Keratinocyte (primary cell): ENCODE measurements around the gene IFNG-AS1. TPM values are rescaled to one million over a fixed set of nuclear protein-coding genes. Genes with fewer than 3 reads are reported as not detected.

Experiments used
- DNase-seq: peaks from one replicate; pipeline ENCODE4 v3.0.0-alpha.2; 2011; ENCODE audit warnings: low read depth, missing footprints, low spot score
- FAIRE-seq: peaks from 2 replicates; lab custom pipeline; 2011; peaks lifted over from hg19 to GRCh38; lab: Jason Lieb, UNC
- H2AFZ ChIP-seq: 2 replicates; pipeline ENCODE4 v1.6.0; 2012; ENCODE audit warnings: low read length, control low read depth, inconsistent platforms; ENCODE audit not compliant: control insufficient read depth
- H3K27ac ChIP-seq: 2 replicates; pipeline ENCODE4 v1.5.1; 2011; ENCODE audit warnings: low read length; ENCODE audit not compliant: control insufficient read depth, insufficient read depth
- H3K27me3 ChIP-seq: 3 replicates; pipeline ENCODE4 v1.6.0; 2011; ENCODE audit warnings: low read length; ENCODE audit not compliant: control insufficient read depth, insufficient read depth; ENCODE audit errors: extremely low read depth
- H3K36me3 ChIP-seq, 2 experiments: 2 replicates in 1 of 2; 3 replicates in 1 of 2; pipeline ENCODE4 v1.5.1; 2011; ENCODE audit warnings: low read length in 2 of 2, mild to moderate bottlenecking in 1 of 2; ENCODE audit not compliant: control insufficient read depth in 2 of 2, insufficient read depth in 2 of 2; ENCODE audit errors: extremely low read depth in 1 of 2
- H3K4me1 ChIP-seq: 3 replicates; pipeline ENCODE4 v1.5.1; 2011; ENCODE audit warnings: low read length; ENCODE audit not compliant: control insufficient read depth, insufficient read depth; ENCODE audit errors: extremely low read depth
- H3K4me2 ChIP-seq: 3 replicates; pipeline ENCODE4 v1.6.0; 2011; ENCODE audit warnings: low read depth, low read length; ENCODE audit not compliant: control insufficient read depth, insufficient read depth; ENCODE audit errors: extremely low read depth
- H3K4me3 ChIP-seq, 3 experiments: fragments of 200-600 bp in 1 of 3; sonication (generic) in 1 of 3; 2 replicates in 2 of 3; 3 replicates in 1 of 3; pipeline ENCODE4 v1.5.1; 2011 to 2016; ENCODE audit warnings: low read length in 3 of 3, mild to moderate bottlenecking in 3 of 3, control low read depth in 2 of 3, inconsistent platforms in 1 of 3, low read depth in 1 of 3, mixed read lengths in 1 of 3, mixed run types in 1 of 3, moderate library complexity in 1 of 3; ENCODE audit not compliant: control insufficient read depth in 2 of 3, insufficient read depth in 2 of 3; ENCODE audit errors: extremely low read depth in 1 of 3
- H3K79me2 ChIP-seq: 2 replicates; pipeline ENCODE4 v1.6.0; 2012; ENCODE audit warnings: low read length; ENCODE audit not compliant: control insufficient read depth, insufficient read depth
- H3K9ac ChIP-seq: 3 replicates; pipeline ENCODE4 v1.6.0; 2011; ENCODE audit warnings: low read length; ENCODE audit not compliant: control insufficient read depth, insufficient read depth; ENCODE audit errors: extremely low read depth
- H3K9me1 ChIP-seq: 3 replicates; pipeline ENCODE4 v1.6.0; 2011; ENCODE audit warnings: low read length; ENCODE audit not compliant: control insufficient read depth, insufficient read depth; ENCODE audit errors: extremely low read depth
- H3K9me3 ChIP-seq: 2 replicates; pipeline ENCODE4 v1.5.1; 2012; ENCODE audit warnings: low read depth, low read length; ENCODE audit not compliant: control insufficient read depth
- H4K20me1 ChIP-seq: 3 replicates; pipeline ENCODE4 v1.6.0; 2011; ENCODE audit warnings: low read length; ENCODE audit not compliant: control insufficient read depth, insufficient read depth; ENCODE audit errors: extremely low read depth
- CTCF ChIP-seq, 3 experiments: IDR thresholded peaks in 1 of 3; conservative IDR thresholded peaks in 1 of 3; optimal IDR thresholded peaks in 1 of 3; 2 replicates in 2 of 3; 3 replicates in 1 of 3; pipeline versions ENCODE3 to v1.5.1; 2011; ENCODE audit warnings: low read length in 3 of 3, mild to moderate bottlenecking in 3 of 3, moderate library complexity in 2 of 3, control low read depth in 1 of 3, inconsistent platforms in 1 of 3; ENCODE audit not compliant: insufficient read depth in 2 of 3; ENCODE audit errors: extremely low read depth in 1 of 3
- EZH2 ChIP-seq: IDR thresholded peaks from one replicate; pipeline ENCODE4 v1.6.1; 2012; ENCODE audit warnings: inconsistent platforms, mild to moderate bottlenecking, low read length, moderate library complexity
- dilution Hi-C: fragments of 300-500 bp; cut with MboI; formaldehyde crosslinking; loops from one replicate; pipeline ENCODE4 v1.7.0; 2020; ENCODE audit warnings: low sequenced_read_pairs; ENCODE audit not compliant: extremely low pct_ligation_motif_present
- polyA plus RNA-seq, 5 experiments: library from polyadenylated mRNA; depleted of rRNA in 3 of 5; stranded (reverse) in 3 of 5; stranded (forward) in 1 of 5; unstranded in 1 of 5; fragments of >200 nt; gene quantifications; 1 replicate in 1 of 5; 2 replicates in 3 of 5; 3 replicates in 1 of 5; pipeline versions ENCODE4 v1.2.1 to v1.2.3, GENCODE V29; 2011 to 2012; ENCODE audit warnings: missing spikeins in 2 of 5, low read depth in 1 of 5, low replicate concordance in 1 of 5

The IFNG-AS1 gene
- polyA plus RNA-seq, 1 donor (not counting 4 experiments of a cell fraction or from before 2014, with no cell fraction given), result not detected

DNA sequence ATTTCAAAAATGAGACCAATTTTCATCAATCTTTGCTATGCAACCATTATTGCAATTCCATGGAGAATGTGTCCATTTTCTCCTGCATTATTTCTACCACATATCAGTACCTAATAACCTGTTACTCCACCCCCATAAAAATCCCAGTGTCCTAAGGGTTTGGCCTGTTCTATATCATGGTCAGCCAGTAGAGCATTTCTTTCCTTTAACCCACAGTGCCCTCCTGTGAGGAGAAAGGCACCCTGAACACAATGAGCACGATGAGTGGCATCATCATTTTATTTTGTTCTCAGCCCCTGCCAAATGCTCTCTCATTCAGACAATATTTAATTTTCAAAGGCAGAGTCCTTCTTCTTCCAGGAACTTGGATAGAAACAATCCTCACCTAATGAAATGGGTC is 11.6 kb upstream of the IFNG-AS1 start:
- Histone ChIP-seq H3K79me2 (no peaks in the 10 kb centered on the region), H3K4me3 (no peak overlapping the region), H3K27ac (no peak overlapping the region), H3K4me2 (no peak overlapping the region), H3K9me1 (no peaks in the 10 kb centered on the region), H3K36me3 (no peaks in the 10 kb centered on the region), H2AFZ (no peak overlapping the region), H3K9me3 (no peaks in the 10 kb centered on the region), H4K20me1 (no peaks in the 10 kb centered on the region), H3K4me1 (peaks cover 13% of the 10 kb centered on the region), H3K27me3 (no peaks in the 10 kb centered on the region), H3K9ac (no peak overlapping the region)
- dilution Hi-C loops, result no loop called here
- TF ChIP-seq EZH2 (no peak), CTCF (optimal IDR thresholded peaks at IDR 0.05 in 1 of 3, IDR thresholded peaks at IDR 0.05 in 1 of 3, conservative IDR thresholded peaks at IDR 0.05 in 1 of 3; ENCODE audit: extremely low read depth in 1 of 3, insufficient read depth in 2 of 3, low read length in 3 of 3) (peak in 1 of 3 experiments; percentile 7)
- no peak for FAIRE-seq
- DNase-seq, result no peak

- Histone ChIP-seq H2AFZ (no peak overlapping the region), H3K9ac (no peak overlapping the region), H3K36me3 (no peaks in the 10 kb centered on the region), H3K27ac (no peak overlapping the region), H3K9me1 (no peaks in the 10 kb centered on the region), H3K9me3 (no peaks in the 10 kb centered on the region), H3K79me2 (no peaks in the 10 kb centered on the region), H3K4me2 (no peak overlapping the region), H3K4me3 (no peak overlapping the region), H4K20me1 (no peaks in the 10 kb centered on the region), H3K4me1 (peaks cover 13% of the 10 kb centered on the region), H3K27me3 (no peaks in the 10 kb centered on the region)
- DNase-seq (no peak), FAIRE-seq (no peak)
- dilution Hi-C loops, result no loop called here
- TF ChIP-seq EZH2 (no peak), CTCF (optimal IDR thresholded peaks at IDR 0.05 in 1 of 3, IDR thresholded peaks at IDR 0.05 in 1 of 3, conservative IDR thresholded peaks at IDR 0.05 in 1 of 3; ENCODE audit: extremely low read depth in 1 of 3, insufficient read depth in 2 of 3, low read length in 3 of 3) (no peak)
Observed at GRCh38 chr12:67980391-67980790, 8.9 kb upstream of the IFNG-AS1 start.
